ENCODE results near the gene TTC39C. TPM values are rescaled to one million over a fixed set of nuclear protein-coding genes. Genes with fewer than 3 reads are reported as not detected.

The TTC39C gene
- total RNA-seq, 1 experiment from 2014 or later = 24.0 TPM

GRCh38 chr18:24049142-24049541 is 34.6 kb downstream of the TTC39C start:
- Histone ChIP-seq H3K27ac (ENCODE audit: low read depth, low read length, poor library complexity, severe bottlenecking) (no peak overlapping the region), H3K36me3 (ENCODE audit: insufficient read depth, low read length, poor library complexity, severe bottlenecking) (no peaks in the 10 kb centered on the region), H3K9me3 (ENCODE audit: low read depth, low read length, poor library complexity, severe bottlenecking) (no peaks in the 10 kb centered on the region), H3K4me1 (ENCODE audit: insufficient read depth, low read length, poor library complexity, severe bottlenecking) (peaks cover 9% of the 10 kb centered on the region), H3K4me3 (ENCODE audit: low read depth, low read length, poor library complexity, severe bottlenecking) (no peak overlapping the region), H3K27me3 (replicated peaks; ENCODE audit: insufficient read depth, low read depth, low read length, poor library complexity) (no peaks in the 10 kb centered on the region)
- BruUV-seq (replicated peaks) = no TSS peak
- POLR2A ChIA-PET (ENCODE audit: low non-redundant PET) = no interaction called here
- intact Hi-C loops (cut with micrococcal nuclease; ENCODE audit: unreplicated experiment) = loop anchor here (5.0 kb wide), 1 partner anchor 48 kb away; no protein-coding TSS in a partner anchor
- TF ChIP-seq CTCF (conservative IDR thresholded peaks at IDR 0.05; ENCODE audit: low read depth, low read length) (no peak), EZH2 (IDR thresholded peaks at IDR 0.05; ENCODE audit: borderline replicate concordance, low read depth, low read length, poor library complexity, severe bottlenecking) (no peak)
- no peak for DNase-seq (ENCODE audit: low spot score)
- CTCF ChIA-PET = no interaction called here

GRCh38 chr18:24051031-24051947 is 36.7 kb downstream of the TTC39C start:
- no peak overlapping the region for H3K4me3 ChIP-seq (ENCODE audit: low read depth, low read length, poor library complexity, severe bottlenecking)
- intact Hi-C loops (cut with micrococcal nuclease; ENCODE audit: unreplicated experiment) = no loop called here
- CTCF ChIA-PET = no interaction called here
- H3K27me3 ChIP-seq (replicated peaks; ENCODE audit: insufficient read depth, low read depth, low read length, poor library complexity) = no peaks in the 10 kb centered on the region
- POLR2A ChIA-PET (ENCODE audit: low non-redundant PET) = no interaction called here
- H3K9me3 ChIP-seq (ENCODE audit: low read depth, low read length, poor library complexity, severe bottlenecking) = no peaks in the 10 kb centered on the region
- H3K4me1 ChIP-seq (ENCODE audit: insufficient read depth, low read length, poor library complexity, severe bottlenecking) = peaks cover 20% of the 10 kb centered on the region
- BruUV-seq (replicated peaks) = no TSS peak
- TF ChIP-seq EZH2 (IDR thresholded peaks at IDR 0.05; ENCODE audit: borderline replicate concordance, low read depth, low read length, poor library complexity, severe bottlenecking) (no peak), CTCF (conservative IDR thresholded peaks at IDR 0.05; ENCODE audit: low read depth, low read length) (no peak)
- no peaks in the 10 kb centered on the region for H3K36me3 ChIP-seq (ENCODE audit: insufficient read depth, low read length, poor library complexity, severe bottlenecking)
- DNase-seq (ENCODE audit: low spot score) = no peak
- no peak overlapping the region for H3K27ac ChIP-seq (ENCODE audit: low read depth, low read length, poor library complexity, severe bottlenecking)

GRCh38 chr18:24052053-24052452 is 37.5 kb downstream of the TTC39C start:
- H3K27ac ChIP-seq (ENCODE audit: low read depth, low read length, poor library complexity, severe bottlenecking) = no peak overlapping the region
- H3K4me3 ChIP-seq (ENCODE audit: low read depth, low read length, poor library complexity, severe bottlenecking) = no peak overlapping the region
- peaks cover 20% of the 10 kb centered on the region for H3K4me1 ChIP-seq (ENCODE audit: insufficient read depth, low read length, poor library complexity, severe bottlenecking)
- H3K36me3 ChIP-seq (ENCODE audit: insufficient read depth, low read length, poor library complexity, severe bottlenecking) = no peaks in the 10 kb centered on the region
- BruUV-seq (replicated peaks) = no TSS peak
- H3K9me3 ChIP-seq (ENCODE audit: low read depth, low read length, poor library complexity, severe bottlenecking) = no peaks in the 10 kb centered on the region
- POLR2A ChIA-PET (ENCODE audit: low non-redundant PET) = no interaction called here
- TF ChIP-seq EZH2 (IDR thresholded peaks at IDR 0.05; ENCODE audit: borderline replicate concordance, low read depth, low read length, poor library complexity, severe bottlenecking) = no peak
- no peak for TF ChIP-seq CTCF (conservative IDR thresholded peaks at IDR 0.05; ENCODE audit: low read depth, low read length)
- DNase-seq (ENCODE audit: low spot score) = no peak
- CTCF ChIA-PET = no interaction called here
- intact Hi-C loops (cut with micrococcal nuclease; ENCODE audit: unreplicated experiment) = no loop called here
- no peaks in the 10 kb centered on the region for H3K27me3 ChIP-seq (replicated peaks; ENCODE audit: insufficient read depth, low read depth, low read length, poor library complexity)
